HEK293 (cell line): ENCODE data around the gene PARP3.

Source experiments
- BCL6B ChIP-seq: fragments of 450-650 bp; formaldehyde crosslinking; IDR thresholded peaks from 2 replicates; pipeline ENCODE4 v1.5.1; 2017; ENCODE audit warnings: missing biosample characterization, missing genetic modification characterization
- CTCF ChIP-seq: fragments of 450-650 bp; formaldehyde crosslinking; IDR thresholded peaks from 2 replicates; pipeline ENCODE4 v1.5.1; 2016; ENCODE audit warnings: missing biosample characterization, missing genetic modification characterization
- SALL2 ChIP-seq: fragments of 450-650 bp; formaldehyde crosslinking; IDR thresholded peaks from 2 replicates; pipeline ENCODE4 v1.5.0; 2017; ENCODE audit warnings: missing biosample characterization, mild to moderate bottlenecking, missing genetic modification characterization, borderline replicate concordance
- SETDB1 ChIP-seq: IDR thresholded peaks from one replicate; pipeline ENCODE4 v1.6.1; 2017; ENCODE audit warnings: mild to moderate bottlenecking, low read length, moderate library complexity, mixed read lengths; ENCODE audit not compliant: insufficient read length
- ZNF140 ChIP-seq: fragments of 450-650 bp; formaldehyde crosslinking; IDR thresholded peaks from 2 replicates; pipeline ENCODE4 v1.5.1; 2016; ENCODE audit warnings: missing biosample characterization, missing genetic modification characterization
- ZNF274 ChIP-seq, 2 experiments: fragments of 200-500 bp in 1 of 2; fragments of 450-650 bp in 1 of 2; sonication (Bioruptor generic) in 1 of 2; formaldehyde crosslinking in 1 of 2; IDR thresholded peaks; 2 replicates each; pipeline versions ENCODE4 v1.5.1 to v1.6.1; 2014 to 2016; ENCODE audit warnings: borderline replicate concordance in 1 of 2, inconsistent platforms in 1 of 2, low read length in 1 of 2, missing biosample characterization in 1 of 2, missing genetic modification characterization in 1 of 2
- ZNF311 ChIP-seq: fragments of 450-650 bp; formaldehyde crosslinking; IDR thresholded peaks from 2 replicates; pipeline ENCODE4 v1.5.1; 2017; ENCODE audit warnings: missing biosample characterization, missing genetic modification characterization, borderline replicate concordance
- ZNF629 ChIP-seq: fragments of 450-650 bp; formaldehyde crosslinking; IDR thresholded peaks from 2 replicates; pipeline ENCODE4 v1.5.1; 2017; ENCODE audit warnings: missing biosample characterization, missing genetic modification characterization
- ZNF785 ChIP-seq: fragments of 450-650 bp; formaldehyde crosslinking; IDR thresholded peaks from 2 replicates; pipeline ENCODE4 v1.5.1; 2016; ENCODE audit warnings: missing biosample characterization, missing genetic modification characterization
- ZSCAN16 ChIP-seq: fragments of 450-650 bp; formaldehyde crosslinking; IDR thresholded peaks from 2 replicates; pipeline ENCODE4 v1.5.1; 2016; ENCODE audit warnings: missing biosample characterization, missing genetic modification characterization

GRCh38 chr3:51992017-51992682, 50.0 kb downstream of the PARP3 start:
- TF ChIP-seq SETDB1: no peak
- no peak for TF ChIP-seq ZSCAN16 (tag by site-specific recombination)
- no peak for TF ChIP-seq BCL6B (tag by site-specific recombination)
- no peak for TF ChIP-seq ZNF311 (tag by site-specific recombination)
- no peak for TF ChIP-seq ZNF785 (tag by site-specific recombination)
- no peak for TF ChIP-seq CTCF (tag by site-specific recombination)
- TF ChIP-seq SALL2 (tag by site-specific recombination): no peak
- TF ChIP-seq ZNF274 (IDR thresholded peaks at IDR 0.05; ENCODE audit: low read length): no peak
- no peak for TF ChIP-seq ZNF274 (tag by site-specific recombination; IDR thresholded peaks at IDR 0.05; ENCODE audit: borderline replicate concordance)
- no peak for TF ChIP-seq ZNF629
- TF ChIP-seq ZNF140 (tag by site-specific recombination): no peak
